K562 (cell line): Measurements from ENCODE around the gene NF2. TPM values are rescaled to one million over a fixed set of nuclear protein-coding genes. Genes with fewer than 3 reads are reported as not detected.

Experiments
- ATAC-seq: fragments of 200-7000 bp; cut with Tn5 transposase; 3 replicates; pipeline ENCODE4 v1.9.1; 2020; ENCODE audit warnings: moderate library complexity
- BruUV-seq: library from RNA; stranded (reverse); fragments of 400-500 nt; replicated peaks from 2 replicates; lab custom pipeline; 2021; lab: Mats Ljungman, UMichigan
- CTCF ChIA-PET: fragments of 300-600 bp; formaldehyde crosslinking; extraction: SDS; loops from one replicate; lab custom pipeline; 2021; ENCODE audit warnings: low intra/inter-chr PET ratio; lab: Yijun Ruan, JAX
- POLR2A ChIA-PET: fragments of 300-600, 350-650 bp; sonication (Branson Sonifier 250); formaldehyde crosslinking; extraction: SDS; loops from one replicate; lab custom pipeline; 2021; ENCODE audit warnings: antibody characterized with exemption, inconsistent platforms; lab: Yijun Ruan, JAX
- DNase-seq, 4 experiments: peaks; one replicate each; pipeline versions ENCODE4 v3.0.0 to v3.0.0-alpha.2; 2011 to 2018; ENCODE audit warnings: low spot score in 3 of 4, mixed read lengths in 3 of 4; ENCODE audit errors: extremely low read depth in 1 of 4
- FAIRE-seq: peaks from 2 replicates; lab custom pipeline; 2011; peaks lifted over from hg19 to GRCh38; lab: Jason Lieb, UNC
- H2AFZ ChIP-seq: 2 replicates; pipeline ENCODE4 v1.6.0; 2011; ENCODE audit warnings: low read depth, low read length, control low read depth, inconsistent platforms
- H3K27ac ChIP-seq: fragments of 200-600 bp; 3 replicates; pipeline ENCODE4 v1.8.0; 2011; ENCODE audit warnings: low read depth, mild to moderate bottlenecking, control low read depth, inconsistent platforms, low read length, moderate library complexity, mixed read lengths; ENCODE audit errors: extremely low read depth
- H3K27me3 ChIP-seq, 2 experiments: fragments of 300-600 bp in 1 of 2; 2 replicates in 1 of 2; 3 replicates in 1 of 2; pipeline versions ENCODE4 v1.6.0 to v1.8.0; 2011; ENCODE audit warnings: inconsistent platforms in 2 of 2, low read length in 2 of 2, mild to moderate bottlenecking in 1 of 2, mixed read lengths in 1 of 2, moderate library complexity in 1 of 2; ENCODE audit not compliant: control insufficient read depth in 2 of 2, insufficient read depth in 2 of 2
- H3K36me3 ChIP-seq: fragments of 300-600 bp; 3 replicates; pipeline ENCODE4 v1.8.0; 2011; ENCODE audit warnings: mild to moderate bottlenecking, low read length, inconsistent platforms; ENCODE audit not compliant: control insufficient read depth, insufficient read depth
- H3K4me1 ChIP-seq, 2 experiments: fragments of 200-600 bp in 1 of 2; replicated peaks in 1 of 2; 2 replicates in 1 of 2; 3 replicates in 1 of 2; pipeline versions ENCODE4 v1.5.1 to v1.8.0; 2011; ENCODE audit warnings: inconsistent platforms in 2 of 2, low read length in 2 of 2, mild to moderate bottlenecking in 1 of 2, mixed read lengths in 1 of 2, moderate library complexity in 1 of 2; ENCODE audit not compliant: control insufficient read depth in 2 of 2, insufficient read depth in 2 of 2
- H3K4me2 ChIP-seq: 2 replicates; pipeline ENCODE4 v1.6.1; 2011; ENCODE audit warnings: low read length, control low read depth, inconsistent platforms, mixed read lengths; ENCODE audit not compliant: insufficient read depth
- H3K4me3 ChIP-seq: fragments of 200-600 bp; sonication (generic), shearing (Covaris generic); 2 replicates; pipeline ENCODE4 v1.5.1; 2016; ENCODE audit warnings: control low read depth, inconsistent platforms
- H3K79me2 ChIP-seq: fragments of 200-600 bp; 3 replicates; pipeline ENCODE4 v1.8.0; 2011; ENCODE audit warnings: low read length, inconsistent platforms; ENCODE audit not compliant: control insufficient read depth, insufficient read depth
- H3K9ac ChIP-seq, 2 experiments: 2 replicates each; pipeline versions ENCODE4 v1.6.0 to v1.6.1; 2011; ENCODE audit warnings: low read depth in 2 of 2, low read length in 2 of 2, control low read depth in 1 of 2, inconsistent platforms in 1 of 2, mild to moderate bottlenecking in 1 of 2, mixed read lengths in 1 of 2; ENCODE audit not compliant: insufficient read depth in 1 of 2
- H3K9me1 ChIP-seq: one replicate; pipeline ENCODE4 v1.6.0; 2011; ENCODE audit warnings: inconsistent platforms, mild to moderate bottlenecking, low read length, moderate library complexity; ENCODE audit not compliant: control insufficient read depth, insufficient read depth
- H3K9me3 ChIP-seq: replicated peaks from 2 replicates; pipeline ENCODE4 v1.5.1; 2011; ENCODE audit warnings: low read depth, low read length, inconsistent platforms; ENCODE audit not compliant: control insufficient read depth, insufficient read depth
- H4K20me1 ChIP-seq: replicated peaks from 2 replicates; pipeline ENCODE4 v1.6.1; 2011; ENCODE audit warnings: low read length, inconsistent platforms, mixed read lengths; ENCODE audit not compliant: control insufficient read depth, insufficient read depth
- ASH1L ChIP-seq: fragments of 450-650 bp; IDR thresholded peaks from 2 replicates; pipeline ENCODE4 v1.6.1; 2018; ENCODE audit warnings: borderline replicate concordance, mild to moderate bottlenecking, low read depth; ENCODE audit not compliant: partially characterized antibody
- CEBPB ChIP-seq: fragments of 450-650 bp; IDR thresholded peaks from 2 replicates; pipeline ENCODE4 v1.6.1; 2016; ENCODE audit warnings: missing genetic modification characterization, missing compliant biosample characterization
- ETS2 ChIP-seq: IDR thresholded peaks from 2 replicates; pipeline ENCODE4 v1.6.1; 2016; ENCODE audit warnings: borderline replicate concordance, missing genetic modification characterization, mild to moderate bottlenecking, moderate library complexity, missing compliant biosample characterization; ENCODE audit not compliant: poor library complexity, severe bottlenecking
- MAZ ChIP-seq, 2 experiments: fragments of 450-650 bp in 1 of 2; sonication (generic) in 1 of 2; formaldehyde crosslinking; IDR thresholded peaks in 1 of 2; conservative IDR thresholded peaks in 1 of 2; 2 replicates each; pipeline versions ENCODE4 v1.4.0 to v1.5.0; 2020; ENCODE audit warnings: mild to moderate bottlenecking in 1 of 2, missing genetic modification reagents in 1 of 2
- NCOA2 ChIP-seq, 2 experiments: fragments of 450-650 bp; IDR thresholded peaks; 2 replicates each; pipeline ENCODE4 v1.6.1; 2018; ENCODE audit warnings: mild to moderate bottlenecking in 2 of 2, moderate library complexity in 1 of 2; ENCODE audit not compliant: partially characterized antibody in 2 of 2
- NR4A1 ChIP-seq, 2 experiments: fragments of 250-450 bp in 1 of 2; fragments of 450-650 bp in 1 of 2; sonication (Bioruptor Pico) in 1 of 2; IDR thresholded peaks; 2 replicates each; pipeline versions ENCODE4 v1.4.0 to v1.6.1; 2016 to 2020; ENCODE audit warnings: mild to moderate bottlenecking in 2 of 2, missing compliant biosample characterization in 1 of 2, missing genetic modification characterization in 1 of 2, moderate library complexity in 1 of 2
- ZNF395 ChIP-seq: fragments of 200-800 bp; sonication (Bioruptor generic); IDR thresholded peaks from 2 replicates; pipeline ENCODE4 v1.6.1; 2017; ENCODE audit warnings: missing genetic modification characterization, missing compliant biosample characterization
- ZNF668 ChIP-seq: fragments of 250-450 bp; sonication (Bioruptor Pico); IDR thresholded peaks from 2 replicates; pipeline ENCODE4 v1.8.0; 2022; ENCODE audit warnings: mild to moderate bottlenecking, inconsistent platforms
- WGBS: fragments of 100-300 bp; shearing (Covaris generic); methylation state at CpG from one replicate; pipeline ENCODE4 v1.1.6; 2016; ENCODE audit warnings: low coverage, mixed read lengths; ENCODE audit not compliant: insufficient coverage; ENCODE audit errors: missing lambda C conversion rate; 5-methylcytosine and 5-hydroxymethylcytosine counted together
- in situ Hi-C: fragments of 300-500 bp; cut with MboI; formaldehyde crosslinking; loops from 4 replicates; pipeline ENCODE4 v1.15.0; 2018; ENCODE audit warnings: inconsistent platforms, mixed read lengths
- intact Hi-C: fragments of 100-400 bp; cut with micrococcal nuclease; formaldehyde crosslinking; loops from 2 replicates; pipeline ENCODE4 v1.14.2; 2022
- polyA plus RNA-seq, 8 experiments: library from polyadenylated mRNA; depleted of rRNA in 4 of 8; stranded (reverse) in 5 of 8; unstranded in 3 of 8; fragments of >200 nt; fragmentation: Nextera tagmentation in 2 of 8; fragmentation: Illumina TruSeq in 1 of 8; extraction: Ambion mirVana in 2 of 8; extraction: Trizol in 1 of 8; gene quantifications; 2 replicates each; pipeline versions ENCODE4 v1.2.1 to v1.2.3, GENCODE V29; 2011 to 2014; ENCODE audit warnings: inconsistent platforms in 1 of 8, missing spikeins in 1 of 8
- total RNA-seq, 7 experiments: library from RNA; depleted of rRNA in 6 of 7; stranded (reverse); fragments of >200 nt in 6 of 7; fragmentation: Illumina TruSeq in 2 of 7; extraction: Trizol in 2 of 7; gene quantifications; 2 replicates each; pipeline versions ENCODE4 v1.2.1 to v1.2.3, GENCODE V29; 2011 to 2021; ENCODE audit warnings: low replicate concordance in 1 of 7

Gene NF2
- total and polyA plus RNA-seq, 9 of the 15 experiments (the other 6 are each of a cell fraction or from before 2014, with no cell fraction given) = 2.2 to 32.5 (median 15.2) TPM

- no peak for TF ChIP-seq MAZ (CRISPR knock-in tag; conservative IDR thresholded peaks at IDR 0.05 in 1 of 2, IDR thresholded peaks at IDR 0.05 in 1 of 2)
- TF ChIP-seq, all 486 proteins: peak for 0
Measured at GRCh38 chr22:29642694-29643093, 39.3 kb downstream of the NF2 start (continued).

- H3K27ac ChIP-seq = no peak overlapping the region
- no peak overlapping the region for H3K4me3 ChIP-seq
- POLR2A ChIA-PET = no interaction called here
- no peak overlapping the region for H3K4me2 ChIP-seq
- H4K20me1 ChIP-seq = no peaks in the 10 kb centered on the region
- no peaks in the 10 kb centered on the region for H3K27me3 ChIP-seq
- in situ Hi-C loops (loop anchor here (10.0 kb wide), 1 partner anchor 357 kb away; no protein-coding TSS in a partner anchor), intact Hi-C loops (no loop called here)
- FAIRE-seq (no peak), DNase-seq (no peak), ATAC-seq (no peak)
- CTCF ChIA-PET = no interaction called here
- H3K36me3 ChIP-seq = peaks cover 16% of the 10 kb centered on the region; the same call in 1 of the 3 replicates
- H3K9ac ChIP-seq = no peak overlapping the region
- no peaks in the 10 kb centered on the region for H3K9me1 ChIP-seq
- no peak overlapping the region for H2AFZ ChIP-seq
- 88% methylated on average over 6 of the region's 6 CpGs for WGBS
- H3K79me2 ChIP-seq = no peaks in the 10 kb centered on the region
- H3K9me3 ChIP-seq = no peaks in the 10 kb centered on the region
- H3K4me1 ChIP-seq = no peaks in the 10 kb centered on the region
- BruUV-seq = no TSS peak
- TF ChIP-seq NR4A1 (CRISPR knock-in tag; IDR thresholded peaks at IDR 0.05) = no peak
- TF ChIP-seq NR4A1 (tag; IDR thresholded peaks at IDR 0.05) = no peak
- TF ChIP-seq CEBPB (tag) = no peak
- no peak for TF ChIP-seq ETS2 (tag)
- TF ChIP-seq ASH1L = no peak
- no peak for TF ChIP-seq NCOA2 (IDR thresholded peaks at IDR 0.05; ENCODE audit: partially characterized antibody in 2 of 2)
- TF ChIP-seq ZNF668 (CRISPR knock-in tag) = no peak
- TF ChIP-seq ZNF395 (CRISPR knock-in tag) = no peak
- TF ChIP-seq, all 486 proteins: peak for 0
Measured at GRCh38 chr22:29647954-29648737, 44.7 kb downstream of the NF2 start.
